Fibroblast of lung (primary cell): ENCODE results near the gene CSNK1D. TPM values are rescaled to one million over a fixed set of nuclear protein-coding genes. Genes with fewer than 3 reads are reported as not detected.

ENCODE experiments used
- DNase-seq, 2 donors: peaks; one replicate each; pipeline versions ENCODE4 v3.0.0 to v3.0.0-alpha.2; 2010; ENCODE audit warnings: low read depth in 2 of 2
- H2AFZ ChIP-seq: 2 replicates; pipeline ENCODE4 v1.5.1; 2012; ENCODE audit warnings: low read length, control low read depth, inconsistent platforms
- H3K27ac ChIP-seq: 2 replicates; pipeline ENCODE4 v1.5.1; 2011; ENCODE audit warnings: low read length, control low read depth; ENCODE audit not compliant: insufficient read depth
- H3K27me3 ChIP-seq: 2 replicates; pipeline ENCODE4 v1.5.1; 2011; ENCODE audit warnings: mild to moderate bottlenecking, low read length; ENCODE audit not compliant: control insufficient read depth, insufficient read depth
- H3K36me3 ChIP-seq: 2 replicates; pipeline ENCODE4 v1.5.1; 2011; ENCODE audit warnings: low read length; ENCODE audit not compliant: control insufficient read depth, insufficient read depth
- H3K4me1 ChIP-seq: 2 replicates; pipeline ENCODE4 v1.5.1; 2011; ENCODE audit warnings: low read length; ENCODE audit not compliant: control insufficient read depth, insufficient read depth; ENCODE audit errors: extremely low read depth
- H3K4me2 ChIP-seq: 2 replicates; pipeline ENCODE4 v1.5.1; 2011; ENCODE audit warnings: low read length, control low read depth; ENCODE audit not compliant: insufficient read depth; ENCODE audit errors: extremely low read depth
- H3K4me3 ChIP-seq, 4 experiments: fragments of 200-600 bp in 1 of 4; sonication (generic) in 1 of 4; replicated peaks in 1 of 4; 2 replicates each; pipeline ENCODE4 v1.5.1; 2011 to 2016; ENCODE audit warnings: low read length in 4 of 4, low read depth in 3 of 4, mild to moderate bottlenecking in 3 of 4, control low read depth in 2 of 4, inconsistent platforms in 1 of 4, mixed read lengths in 1 of 4; ENCODE audit not compliant: insufficient read depth in 1 of 4; ENCODE audit errors: control extremely low read depth in 1 of 4
- H3K79me2 ChIP-seq: 2 replicates; pipeline ENCODE4 v1.5.1; 2012; ENCODE audit warnings: mild to moderate bottlenecking, low read length, inconsistent platforms; ENCODE audit not compliant: control insufficient read depth, insufficient read depth
- H3K9ac ChIP-seq: 2 replicates; pipeline ENCODE4 v1.5.1; 2011; ENCODE audit warnings: mild to moderate bottlenecking, low read length, control low read depth; ENCODE audit not compliant: insufficient read depth
- H3K9me3 ChIP-seq: 2 replicates; pipeline ENCODE4 v1.5.1; 2012; ENCODE audit warnings: low read depth, low read length; ENCODE audit not compliant: control insufficient read depth, insufficient read depth
- H4K20me1 ChIP-seq: 2 replicates; pipeline ENCODE4 v1.5.1; 2011; ENCODE audit warnings: low read length; ENCODE audit not compliant: control insufficient read depth, insufficient read depth; ENCODE audit errors: extremely low read depth
- CTCF ChIP-seq, 2 donors: IDR thresholded peaks in 1 of 2; conservative IDR thresholded peaks in 1 of 2; 1 replicate in 1 of 2; 2 replicates in 1 of 2; pipeline ENCODE4 v1.5.1; 2011 to 2012; ENCODE audit warnings: low read length in 2 of 2, control low read depth in 1 of 2, inconsistent platforms in 1 of 2, low read depth in 1 of 2, mild to moderate bottlenecking in 1 of 2
- EZH2 ChIP-seq: IDR thresholded peaks from 2 replicates; pipeline ENCODE4 v1.5.1; 2012; ENCODE audit warnings: low read length, control low read depth, mild to moderate bottlenecking; ENCODE audit errors: missing control alignments
- polyA plus RNA-seq, 2 donors: library from polyadenylated mRNA; depleted of rRNA in 1 of 2; stranded (reverse) in 1 of 2; unstranded in 1 of 2; fragments of >200 nt; gene quantifications; 2 replicates each; pipeline ENCODE4 v1.2.1, GENCODE V29; 2011 to 2012; ENCODE audit warnings: missing spikeins in 1 of 2
- total RNA-seq: library from RNA; depleted of rRNA; stranded (reverse); fragments of >200 nt; gene quantifications from 2 replicates; pipeline ENCODE4 v1.2.1, GENCODE V29; 2014

The CSNK1D gene
- total and polyA plus RNA-seq, 2 donors (not counting 1 experiment from before 2014, with no cell fraction given) = 64.9 to 112 TPM

GRCh38 chr17:82287868-82288801 is 14.6 kb upstream of the CSNK1D start:
- Histone ChIP-seq H3K9ac (peak overlapping the region; percentile 18), H2AFZ (no peak overlapping the region)

GRCh38 chr17:82287013-82287867 is 13.7 kb upstream of the CSNK1D start:
- Histone ChIP-seq H3K4me2 (no peak overlapping the region), H3K4me1 (peaks cover 30% of the 10 kb centered on the region), H3K36me3 (no peaks in the 10 kb centered on the region), H3K27me3 (no peaks in the 10 kb centered on the region), H3K79me2 (no peaks in the 10 kb centered on the region), H4K20me1 (no peaks in the 10 kb centered on the region), H3K9ac (peak overlapping the region; percentile 18), H3K27ac (peak overlapping the region; percentile 48), H3K9me3 (no peaks in the 10 kb centered on the region), H3K4me3 (no peak overlapping the region), H2AFZ (no peak overlapping the region)
- TF ChIP-seq EZH2 = no peak
- no peak for TF ChIP-seq CTCF (conservative IDR thresholded peaks at IDR 0.05 in 1 of 2, IDR thresholded peaks at IDR 0.05 in 1 of 2; ENCODE audit: low read depth in 1 of 2, low read length in 2 of 2)
- DNase-seq = no peak

More at GRCh38 chr17:82287868-82288801, 14.6 kb upstream of the CSNK1D start:
- Histone ChIP-seq H3K36me3 (no peaks in the 10 kb centered on the region), H3K27me3 (no peaks in the 10 kb centered on the region), H3K4me2 (no peak overlapping the region), H3K4me1 (peaks cover 26% of the 10 kb centered on the region), H3K79me2 (no peaks in the 10 kb centered on the region), H4K20me1 (no peaks in the 10 kb centered on the region), H3K4me3 (no peak overlapping the region), H3K27ac (peak overlapping the region; percentile 48), H3K9me3 (no peaks in the 10 kb centered on the region)
- TF ChIP-seq CTCF (conservative IDR thresholded peaks at IDR 0.05 in 1 of 2, IDR thresholded peaks at IDR 0.05 in 1 of 2; ENCODE audit: low read depth in 1 of 2, low read length in 2 of 2) = no peak
- TF ChIP-seq EZH2 = no peak
- peak; percentile 67 to 98 for DNase-seq

- Histone ChIP-seq H2AFZ (no peak overlapping the region), H3K4me2 (no peak overlapping the region), H3K4me3 (no peak overlapping the region), H3K36me3 (no peaks in the 10 kb centered on the region), H3K9me3 (no peaks in the 10 kb centered on the region), H4K20me1 (no peaks in the 10 kb centered on the region), H3K27me3 (no peaks in the 10 kb centered on the region), H3K9ac (no peak overlapping the region), H3K27ac (no peak overlapping the region), H3K79me2 (no peaks in the 10 kb centered on the region), H3K4me1 (peaks cover 30% of the 10 kb centered on the region)
- no peak for DNase-seq
- TF ChIP-seq CTCF (conservative IDR thresholded peaks at IDR 0.05 in 1 of 2, IDR thresholded peaks at IDR 0.05 in 1 of 2; ENCODE audit: low read depth in 1 of 2, low read length in 2 of 2) (no peak), EZH2 (no peak)
Measured at GRCh38 chr17:82285141-82285540, 11.6 kb upstream of the CSNK1D start.
